HG03066 (cell line): ENCODE results near the gene MYL6.
"Not testable (repeated sequence)": the region's sequence is repeated elsewhere in the genome, so short reads cannot be mapped to it uniquely, and the experiment has no call there.

Source experiments
- ATAC-seq: cut with Tn5 transposase; IDR thresholded peaks from one replicate; pipeline ENCODE4 v1.9.1; 2021; ENCODE audit warnings: low read depth; ENCODE audit not compliant: unreplicated experiment

MYL6 gene

DNA sequence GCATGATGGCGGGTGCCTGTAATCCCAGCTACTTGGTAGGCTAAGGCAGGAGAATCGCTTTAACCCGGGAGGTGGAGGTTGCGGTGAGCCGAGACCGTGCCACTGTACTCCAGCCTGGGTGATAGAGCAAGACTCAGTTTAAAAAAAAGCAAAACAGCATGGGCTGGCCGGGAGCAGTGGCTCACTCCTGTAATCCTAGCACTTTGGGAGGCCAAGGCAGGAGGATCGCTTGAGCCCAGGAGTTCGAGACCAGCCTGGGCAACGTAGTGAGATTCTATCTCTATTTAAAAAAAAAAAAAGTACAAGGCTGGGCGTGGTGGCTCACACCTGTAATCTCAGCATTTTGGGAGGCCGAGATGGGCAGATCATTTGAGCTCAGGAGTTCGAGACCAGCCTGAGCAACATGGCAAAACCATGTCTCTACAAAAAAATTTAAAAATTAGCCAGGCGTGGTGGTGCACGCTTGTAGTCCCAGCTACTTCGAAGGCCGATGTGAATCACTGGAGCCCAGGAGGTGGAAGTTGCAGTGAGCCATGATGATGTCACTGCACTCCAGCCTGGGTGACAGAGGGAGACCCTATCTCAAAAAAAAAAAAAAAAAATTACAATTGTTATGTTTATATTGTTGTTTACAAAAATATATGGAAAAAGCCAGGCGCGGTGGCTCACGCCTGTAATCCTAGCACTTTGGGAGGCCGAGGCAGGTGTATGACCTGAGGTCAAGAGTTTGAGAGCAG lies 1.5 kb upstream of the MYL6 start:
- not testable (repeated sequence) for ATAC-seq

DNA sequence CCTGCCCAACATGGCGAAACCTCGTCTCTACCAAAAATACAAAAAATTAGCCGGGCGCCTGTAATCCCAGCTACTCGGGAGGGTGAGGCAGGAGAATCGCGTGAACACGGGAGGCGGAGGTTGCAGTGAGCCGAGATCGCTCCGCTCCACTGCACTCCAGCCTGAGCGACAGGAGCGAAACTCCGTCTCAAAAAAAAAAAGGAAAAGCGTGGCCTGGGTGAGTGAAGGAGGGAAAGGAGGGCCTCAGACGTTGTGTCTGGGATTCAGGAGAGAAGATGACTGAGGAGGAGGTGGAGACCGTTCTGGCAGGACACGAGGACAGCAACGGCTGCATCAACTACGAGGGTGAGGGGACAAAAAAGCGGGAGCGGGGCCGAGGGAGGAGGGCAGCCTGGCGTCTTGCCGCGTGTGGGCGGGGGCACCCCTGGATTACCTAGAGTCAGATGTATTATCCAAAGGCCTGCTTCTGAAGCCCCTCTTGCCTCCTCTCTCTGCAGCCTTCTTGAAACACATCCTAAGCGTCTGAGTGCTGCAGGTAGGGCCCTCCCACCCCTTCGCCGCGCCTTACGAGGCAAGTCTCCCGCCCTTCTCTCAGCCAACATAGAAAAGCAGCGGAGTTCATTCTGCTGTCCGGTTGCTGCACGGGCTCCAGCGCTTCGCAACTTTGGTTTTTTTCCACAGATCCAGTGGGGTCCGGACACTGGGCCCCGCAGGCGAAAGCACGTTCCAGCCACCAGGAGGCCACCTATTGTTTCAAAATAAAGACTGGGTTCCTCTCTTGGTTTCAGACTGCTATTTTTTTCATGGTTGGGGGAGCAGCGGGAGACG lies 744 bp upstream of the MYL6 start:
- peak; percentile 46 for ATAC-seq

DNA sequence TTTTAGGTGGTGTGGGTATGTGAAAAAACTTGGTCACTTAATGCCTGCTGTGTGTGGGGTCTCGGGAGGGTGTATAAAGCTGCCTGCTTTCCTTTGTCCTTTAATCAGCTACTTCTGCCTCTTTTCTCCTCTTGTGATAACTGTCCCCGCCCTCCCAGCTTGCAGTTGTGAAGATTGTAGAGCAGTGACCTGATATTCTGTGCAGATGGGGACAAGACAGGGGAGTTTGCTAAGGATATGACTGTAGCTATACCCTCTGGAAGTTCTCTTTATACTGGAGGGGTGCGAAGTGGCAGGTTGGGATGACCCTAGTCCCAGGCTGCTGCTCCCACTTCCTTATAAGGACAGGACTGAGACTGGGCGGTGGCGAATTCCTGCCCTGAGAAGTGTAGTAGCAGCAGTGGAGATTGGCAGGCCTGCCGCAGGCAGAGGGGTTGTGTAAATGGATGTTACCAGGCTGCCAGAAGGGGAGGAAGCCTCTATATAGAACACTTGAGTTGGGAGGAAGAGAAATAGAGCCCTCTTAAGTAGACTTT lies 835 bp downstream of the MYL6 start:
- no peak for ATAC-seq

DNA sequence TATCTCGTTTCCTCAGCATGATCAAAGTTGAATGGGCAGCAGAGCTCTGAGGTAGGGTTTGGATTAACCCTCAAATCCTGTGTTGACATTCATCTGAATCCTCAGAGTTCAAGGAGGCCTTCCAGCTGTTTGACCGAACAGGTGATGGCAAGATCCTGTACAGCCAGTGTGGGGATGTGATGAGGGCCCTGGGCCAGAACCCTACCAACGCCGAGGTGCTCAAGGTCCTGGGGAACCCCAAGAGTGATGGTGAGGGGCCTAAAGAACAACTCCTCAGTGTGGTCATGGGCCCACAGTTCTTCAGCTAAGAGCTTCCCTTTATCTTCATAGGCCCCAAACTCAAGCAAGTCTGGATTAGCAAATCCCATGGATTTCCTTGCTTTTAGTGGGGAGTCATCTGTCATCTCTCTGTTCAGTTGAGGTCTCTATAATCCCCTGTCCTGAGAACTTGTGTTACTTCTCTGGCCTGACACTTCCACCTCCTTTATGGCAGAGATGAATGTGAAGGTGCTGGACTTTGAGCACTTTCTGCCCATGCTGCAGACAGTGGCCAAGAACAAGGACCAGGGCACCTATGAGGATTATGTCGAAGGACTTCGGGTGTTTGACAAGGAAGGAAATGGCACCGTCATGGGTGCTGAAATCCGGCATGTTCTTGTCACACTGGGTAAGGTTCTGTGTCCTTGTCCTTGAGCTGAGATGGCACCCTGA lies 1.5 kb downstream of the MYL6 start:
- no peak for ATAC-seq

DNA sequence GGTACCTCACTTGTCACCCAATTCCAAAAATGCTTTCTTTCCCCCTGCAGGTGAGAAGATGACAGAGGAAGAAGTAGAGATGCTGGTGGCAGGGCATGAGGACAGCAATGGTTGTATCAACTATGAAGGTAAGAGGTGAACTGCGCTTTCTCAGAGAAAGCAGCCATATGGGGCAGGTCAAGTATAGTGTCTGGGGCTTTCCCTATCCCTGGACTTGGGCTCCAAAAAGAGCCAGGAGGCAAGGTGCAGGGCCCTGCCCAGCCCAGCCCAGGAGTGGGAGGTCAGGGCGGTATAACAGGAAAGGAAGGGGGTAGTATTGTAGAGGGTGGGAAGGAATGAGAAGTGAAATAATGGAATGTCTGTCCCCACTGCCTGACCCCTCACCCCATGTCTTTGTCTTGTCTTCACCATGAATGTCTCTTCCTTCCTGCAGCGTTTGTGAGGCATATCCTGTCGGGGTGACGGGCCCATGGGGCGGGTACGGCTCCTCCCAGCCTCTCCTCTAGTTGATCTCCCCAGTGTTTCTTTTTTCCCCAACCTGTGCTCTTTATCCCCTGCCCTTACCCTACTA lies 2.1 kb downstream of the MYL6 start:
- ATAC-seq = no peak

DNA sequence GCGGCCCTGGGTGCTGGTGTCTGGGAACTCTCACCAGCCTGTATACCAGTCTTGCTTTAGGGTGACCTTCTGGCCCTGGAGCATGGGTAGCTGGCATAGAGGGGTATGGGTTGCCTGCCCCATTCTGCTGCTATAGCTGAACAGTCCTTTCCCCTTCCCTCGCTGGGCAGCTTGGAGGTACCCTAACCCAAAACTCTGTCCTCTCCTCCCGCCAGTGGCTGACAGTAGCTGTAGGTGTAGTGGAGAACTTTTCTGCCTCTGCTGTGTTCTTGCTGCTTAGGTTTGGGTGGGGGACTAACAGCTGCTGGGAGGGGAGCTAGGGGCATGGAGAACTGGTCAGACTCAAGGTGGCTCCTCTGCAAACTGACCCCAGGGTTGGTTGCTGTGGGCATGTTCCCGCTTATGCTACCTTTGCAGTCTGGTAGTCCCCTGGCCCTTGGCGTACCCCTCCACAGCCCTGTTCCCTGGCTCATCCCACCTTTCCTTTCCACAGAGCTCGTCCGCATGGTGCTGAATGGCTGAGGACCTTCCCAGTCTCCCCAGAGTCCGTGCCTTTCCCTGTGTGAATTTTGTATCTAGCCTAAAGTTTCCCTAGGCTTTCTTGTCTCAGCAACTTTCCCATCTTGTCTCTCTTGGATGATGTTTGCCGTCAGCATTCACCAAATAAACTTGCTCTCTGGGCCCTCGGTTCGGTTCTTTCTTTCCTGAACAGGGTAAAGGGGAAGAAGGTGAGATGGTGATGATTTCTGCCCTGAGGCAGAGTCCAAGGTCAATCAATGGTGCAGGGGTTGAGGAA lies 2.9 kb downstream of the MYL6 start:
- no peak for ATAC-seq

DNA sequence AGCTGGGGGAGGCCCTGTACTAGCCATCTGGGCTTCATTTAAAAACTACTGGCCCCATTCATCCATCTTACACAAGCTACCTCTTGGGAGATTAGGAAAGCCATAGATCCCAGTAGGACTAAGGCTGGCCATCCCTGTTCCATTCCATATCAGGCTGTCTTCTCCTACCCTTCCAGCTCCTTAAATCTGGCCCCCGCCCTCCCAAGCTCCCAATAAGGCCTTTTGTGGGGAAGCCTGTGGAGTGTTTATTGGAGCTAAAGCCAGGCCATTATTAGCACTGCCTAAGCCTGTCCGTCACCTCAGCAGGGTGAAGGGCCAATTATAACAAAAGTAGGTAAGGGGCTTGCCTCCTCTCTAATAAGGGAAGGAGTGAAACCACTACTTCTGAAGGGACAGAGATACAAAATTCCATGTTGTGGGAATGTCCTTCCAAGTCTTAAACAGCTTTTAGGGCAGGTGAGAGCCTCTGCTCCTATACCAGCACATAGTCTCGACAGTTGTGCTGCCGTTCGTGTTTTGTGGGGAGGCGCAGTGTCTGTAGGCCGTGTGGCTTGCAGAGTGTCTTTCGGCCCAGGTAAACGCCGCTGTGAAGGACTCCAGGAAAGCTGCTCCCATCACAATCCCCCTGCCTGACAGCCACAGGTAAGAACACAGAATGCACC lies 3.7 kb downstream of the MYL6 start:
- ATAC-seq = no peak

DNA sequence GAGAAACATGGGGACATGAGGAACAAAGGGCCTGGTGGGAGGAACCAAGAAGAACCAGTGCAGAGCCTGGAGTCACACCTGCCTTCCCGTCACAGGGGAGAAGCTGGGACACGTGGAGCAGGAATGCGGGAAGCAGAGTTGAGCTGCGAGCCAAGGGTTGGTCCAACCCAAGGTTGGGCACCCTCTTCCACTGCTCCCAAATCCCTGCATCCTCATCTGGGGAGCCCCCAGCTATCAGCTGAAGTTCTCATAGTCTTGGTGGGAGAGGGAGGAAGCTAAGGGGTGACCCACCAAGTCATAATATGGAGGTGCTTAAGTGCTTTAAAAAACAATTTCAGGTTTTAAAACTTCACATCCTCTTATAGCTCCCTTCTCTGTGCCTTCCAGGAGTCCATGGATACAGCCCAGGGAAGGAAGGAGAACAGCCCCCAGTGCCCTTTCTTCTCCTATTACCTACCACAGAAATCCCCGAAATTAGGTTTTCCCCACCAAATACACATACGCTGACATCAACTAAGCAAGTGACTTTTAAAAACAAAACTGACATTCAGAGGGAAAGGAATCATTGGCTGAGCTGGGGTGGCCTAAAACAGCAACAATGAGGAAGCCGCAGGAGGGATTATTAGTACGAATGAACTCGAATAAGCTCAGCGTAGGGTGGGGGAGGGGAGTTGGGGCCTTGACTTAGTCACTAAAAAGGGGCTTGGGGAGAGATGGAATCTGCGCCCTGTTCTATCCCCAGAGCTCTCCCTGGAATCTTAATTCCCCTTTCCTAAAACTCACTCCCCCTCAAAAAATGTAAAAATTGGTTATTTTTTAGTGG lies 4.5 kb downstream of the MYL6 start:
- ATAC-seq = no peak

DNA sequence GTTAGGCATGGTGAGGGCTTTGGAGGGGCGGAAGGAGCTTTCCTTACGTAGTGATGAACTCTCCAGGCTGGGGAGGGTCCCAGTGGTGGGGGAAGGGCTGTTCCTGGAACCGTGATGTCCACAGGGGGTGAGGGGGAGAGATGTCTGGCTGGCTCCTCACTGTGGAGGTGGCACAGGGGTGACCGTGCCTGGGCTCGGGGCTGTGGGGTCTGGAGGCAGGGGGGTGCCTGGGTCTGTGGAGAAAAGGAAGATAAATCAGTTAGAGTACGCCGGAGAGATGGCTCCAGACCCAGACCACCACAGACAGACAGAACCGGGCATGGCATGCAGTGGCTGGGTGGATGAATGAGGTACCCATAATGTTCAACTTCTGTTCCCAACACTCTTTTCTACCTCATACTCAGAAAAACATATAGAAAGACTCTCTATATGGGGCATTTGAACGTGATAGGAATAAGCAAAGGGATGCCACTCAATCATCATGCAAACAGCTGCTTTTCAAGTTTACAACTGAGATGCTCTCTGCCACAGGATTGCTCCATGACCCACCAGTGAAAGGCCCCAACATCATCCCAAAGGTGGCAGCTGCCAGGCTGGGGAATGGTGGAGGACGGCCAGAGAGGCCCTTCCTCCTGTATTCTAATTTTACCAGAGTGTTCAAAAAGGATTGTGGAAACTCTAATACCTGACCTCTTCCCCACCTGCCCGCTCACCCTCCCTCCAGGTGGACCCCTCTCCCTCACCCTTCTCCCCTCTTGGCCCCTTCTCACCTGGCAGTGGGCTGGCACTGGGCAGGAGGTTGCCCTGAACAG lies 5.6 kb downstream of the MYL6 start:
- no peak for ATAC-seq

DNA sequence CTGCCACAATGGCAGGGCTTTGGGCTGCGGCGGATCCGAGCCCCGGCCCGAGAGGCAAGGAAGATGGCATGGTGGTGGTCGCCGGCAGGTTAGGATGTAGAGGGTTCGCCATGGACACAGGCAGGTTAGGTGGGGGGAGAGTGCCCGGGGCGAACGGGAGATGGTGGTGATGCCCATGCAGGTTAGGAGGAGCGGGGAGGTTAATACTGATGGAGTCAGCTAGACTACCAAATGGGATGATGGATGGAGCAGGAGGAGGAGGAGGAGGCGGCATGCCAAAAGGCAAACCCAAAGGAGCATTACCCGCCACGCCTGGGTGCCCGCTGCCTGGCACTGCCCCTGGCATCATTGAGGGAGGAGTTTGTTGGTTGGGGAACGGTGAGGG lies 6.2 kb downstream of the MYL6 start:
- ATAC-seq = no peak

DNA sequence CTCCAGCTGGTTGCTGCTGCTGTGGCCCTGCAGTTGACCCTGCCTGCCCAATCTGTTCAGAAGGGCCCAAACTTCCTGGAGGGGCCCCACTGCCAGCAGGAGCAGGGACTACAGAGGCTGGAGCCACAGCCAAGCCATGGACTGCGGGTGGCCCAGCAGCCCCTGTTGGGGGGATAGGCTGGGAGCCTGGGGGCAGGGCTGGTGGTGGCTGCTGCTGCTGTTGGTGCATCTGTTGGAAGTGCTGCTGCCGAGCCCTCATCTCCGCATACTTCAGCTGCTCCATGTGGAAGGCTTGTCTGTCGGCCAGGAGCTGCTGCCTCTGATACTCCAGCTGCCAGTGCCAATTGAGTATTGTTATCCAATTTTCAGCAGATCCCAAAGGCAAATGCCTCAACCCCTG lies 7.2 kb downstream of the MYL6 start:
- no peak for ATAC-seq

DNA sequence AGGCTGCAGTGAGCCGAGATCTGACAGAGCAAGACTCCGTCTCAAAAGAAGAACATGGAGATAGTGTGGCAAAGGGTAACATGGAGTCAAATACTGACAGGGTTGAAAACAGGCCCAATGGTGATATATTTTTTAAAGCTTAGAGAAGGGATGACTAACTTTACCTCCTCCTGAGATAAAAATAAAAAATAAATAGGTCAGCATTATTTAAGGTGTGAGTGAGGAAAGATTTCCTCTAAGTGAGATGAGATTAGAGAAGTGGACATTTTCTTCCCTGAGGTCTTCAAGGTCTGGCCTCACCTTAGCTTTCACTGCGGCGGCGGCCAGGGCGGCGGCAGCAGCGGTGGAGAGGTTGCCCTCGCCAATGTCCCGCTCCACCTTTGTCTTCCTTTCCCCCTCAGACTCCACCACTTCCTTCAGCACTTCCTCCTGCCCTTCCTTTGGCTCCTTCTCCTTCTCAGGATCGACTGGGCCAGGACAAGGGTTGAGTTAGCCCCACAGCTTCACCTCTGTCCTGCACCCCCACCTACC lies 11.1 kb downstream of the MYL6 start:
- ATAC-seq = no peak

DNA sequence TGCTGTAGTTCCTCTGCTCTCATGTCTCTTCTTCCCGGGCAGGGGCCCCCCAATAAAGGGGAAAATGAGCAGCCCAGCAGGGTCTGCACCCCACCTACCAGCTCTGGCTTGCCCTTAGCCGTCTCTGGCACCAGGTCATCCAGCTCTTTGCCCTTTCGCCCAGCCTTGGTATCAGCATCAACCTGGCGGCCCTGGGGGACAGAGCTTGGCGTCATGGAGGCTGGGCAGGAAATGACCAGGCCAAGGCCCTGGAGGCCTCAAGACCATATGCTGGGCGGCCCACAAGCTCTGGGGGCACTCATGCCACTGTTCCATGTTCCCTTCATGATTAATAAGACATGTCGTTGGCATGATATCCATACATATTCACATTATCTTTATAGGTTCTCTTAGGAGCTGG lies 14.7 kb downstream of the MYL6 start:
- ATAC-seq = no peak

DNA sequence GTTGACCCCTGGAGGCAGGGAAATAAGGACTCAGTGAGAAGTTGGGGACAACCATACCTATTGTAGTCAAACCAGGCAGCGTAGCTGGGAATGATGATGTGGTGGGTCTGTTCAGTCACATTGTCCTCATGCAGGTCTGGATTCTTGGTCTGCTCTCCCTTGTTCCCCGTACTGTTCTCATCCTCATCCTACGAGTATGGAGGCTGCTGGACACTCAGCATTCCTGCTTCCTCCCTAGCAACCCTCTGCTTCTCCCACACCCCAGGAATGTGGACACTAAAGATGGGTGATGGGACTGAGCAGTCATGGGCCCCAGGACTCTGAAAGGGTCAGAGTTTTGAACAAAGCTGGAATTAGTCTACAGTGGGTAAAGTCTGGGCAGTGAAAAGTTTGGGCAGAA lies 20.2 kb downstream of the MYL6 start:
- no peak for ATAC-seq

DNA sequence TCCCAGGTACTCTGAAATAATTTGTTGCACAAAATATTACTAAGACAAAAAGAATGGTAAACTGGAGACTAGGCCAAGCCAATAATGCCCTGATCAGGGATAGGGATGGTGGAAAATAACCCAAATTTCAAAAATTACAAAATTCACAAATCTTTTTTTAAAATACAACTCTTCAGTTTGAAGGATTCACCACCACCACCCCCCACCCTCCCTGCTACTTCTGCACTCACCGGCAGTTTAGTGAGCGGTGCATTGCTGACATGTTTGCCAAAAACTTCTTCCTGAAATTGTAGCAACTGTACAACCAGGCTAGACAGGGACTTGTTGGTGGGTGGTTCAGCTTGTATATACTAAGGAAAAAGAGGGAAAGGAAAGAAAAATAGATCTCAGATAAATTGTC lies 28.8 kb downstream of the MYL6 start:
- ATAC-seq = no peak

DNA sequence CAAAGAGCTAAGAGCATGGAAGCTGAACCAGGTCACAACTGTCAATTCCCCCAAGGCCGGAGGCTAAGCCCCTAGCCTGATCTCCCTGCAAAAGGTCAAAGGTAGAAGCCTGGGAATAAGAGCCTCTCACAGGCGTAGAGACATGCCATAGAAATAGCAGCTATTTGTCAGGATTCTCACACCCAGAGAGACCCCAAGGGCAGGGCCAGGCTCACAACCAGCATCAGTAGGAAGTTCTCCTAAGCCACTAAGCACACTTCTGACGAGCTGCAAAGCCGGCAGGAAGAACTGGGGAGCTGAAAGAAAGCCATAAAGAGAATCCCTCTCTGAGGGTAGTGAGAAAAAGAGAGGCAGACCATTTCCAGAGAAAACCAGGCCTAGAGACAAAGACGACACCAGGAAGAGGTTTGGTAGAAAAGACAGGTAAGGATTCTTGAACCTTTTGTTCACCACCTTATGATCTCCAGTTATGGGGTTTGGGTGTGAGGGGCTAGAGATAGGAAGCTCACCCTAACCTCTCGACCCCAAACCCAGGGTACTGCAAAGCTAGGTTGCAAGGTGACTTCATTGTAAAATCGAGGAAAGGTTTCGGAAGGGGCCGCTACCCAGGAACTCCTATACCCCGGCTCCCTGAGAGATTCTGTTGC lies 30.1 kb downstream of the MYL6 start:
- ATAC-seq = no peak

DNA sequence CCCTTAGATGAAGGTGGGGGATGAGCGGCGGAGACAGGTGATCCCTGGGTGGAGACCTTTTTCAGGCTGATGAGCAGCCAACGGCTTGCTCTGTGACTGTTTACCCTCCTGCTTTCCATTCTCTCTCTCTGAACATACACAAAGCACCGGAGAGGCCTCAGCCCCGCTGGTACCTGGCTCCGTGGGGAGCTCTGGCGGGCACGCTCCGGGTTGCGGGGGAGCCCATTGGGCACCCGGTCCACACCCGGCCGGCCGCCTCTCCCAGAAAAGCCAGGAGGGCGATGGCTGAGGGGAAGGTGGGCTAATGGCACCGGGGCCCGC lies 30.6 kb downstream of the MYL6 start:
- no peak for ATAC-seq
